AG04449 (cell line): ENCODE data around the gene HSPA12B.

Experiments used
- CTCF ChIA-PET: fragments of 350-600 bp; formaldehyde crosslinking; extraction: SDS; loops from one replicate; lab custom pipeline; 2021; ENCODE audit warnings: antibody characterized with exemption; lab: Yijun Ruan, JAX
- POLR2A ChIA-PET: fragments of 400-600, 350-600 bp; formaldehyde crosslinking; extraction: SDS; loops from one replicate; lab custom pipeline; 2020; ENCODE audit warnings: antibody characterized with exemption, inconsistent platforms; lab: Yijun Ruan, JAX
- DNase-seq: peaks from one replicate; pipeline ENCODE4 v3.0.0-alpha.2; 2010; ENCODE audit warnings: low read depth, low spot score
- H3K4me3 ChIP-seq: 2 replicates; pipeline ENCODE4 v1.5.1; 2011; ENCODE audit warnings: low read depth, mild to moderate bottlenecking, control low read depth, low read length
- CTCF ChIP-seq: IDR thresholded peaks from one replicate; pipeline ENCODE4 v1.5.1; 2011; ENCODE audit warnings: mild to moderate bottlenecking, moderate library complexity, low read length, control low read depth, inconsistent platforms; ENCODE audit not compliant: insufficient read depth; ENCODE audit errors: missing control alignments

The HSPA12B gene

GRCh38 chr20:3728354-3728753 lies 4.1 kb upstream of the HSPA12B start:
- DNase-seq = no peak
- CTCF ChIA-PET = interaction anchor here (0.6 to 7.2 kb wide), 8 partner anchors 10 to 73 kb away, joined by 3 to 41 read pairs (median 4); no protein-coding TSS in a partner anchor
- H3K4me3 ChIP-seq = no peak overlapping the region
- POLR2A ChIA-PET = no interaction called here
- no peak for TF ChIP-seq CTCF

- TF ChIP-seq CTCF = no peak
- CTCF ChIA-PET = interaction anchor here (1.0 to 7.2 kb wide), 6 partner anchors 12 to 126 kb away, joined by 3 to 41 read pairs (median 4); no protein-coding TSS in a partner anchor
Observed at GRCh38 chr20:3728876-3729275, 3.6 kb upstream of the HSPA12B start.

DNA sequence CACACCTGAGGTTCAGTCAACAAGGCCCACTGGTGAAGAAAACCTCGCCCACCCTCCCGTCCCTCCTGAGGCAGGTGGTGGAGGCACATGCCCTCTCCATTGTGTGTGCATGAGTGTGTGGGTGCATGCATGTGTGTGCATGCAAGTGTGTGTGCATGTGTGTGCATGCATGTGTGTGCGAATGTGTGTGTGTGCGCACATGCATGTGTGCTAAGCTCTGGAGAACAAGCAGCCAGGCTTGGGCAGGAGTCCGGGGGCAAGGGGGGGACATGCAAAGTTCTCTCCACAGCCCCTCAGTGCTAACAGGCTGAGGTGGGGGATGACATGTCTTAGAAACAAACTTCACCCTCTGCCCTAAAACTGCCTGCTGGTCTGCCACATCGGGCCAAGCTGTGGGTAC lies 3.1 kb upstream of the HSPA12B start:
- DNase-seq = no peak
- POLR2A ChIA-PET = no interaction called here
- no peak for TF ChIP-seq CTCF
- CTCF ChIA-PET = interaction anchor here (1.0 to 7.2 kb wide), 6 partner anchors 13 to 126 kb away, joined by 3 to 41 read pairs (median 4); no protein-coding TSS in a partner anchor
- no peak overlapping the region for H3K4me3 ChIP-seq

More at GRCh38 chr20:3728876-3729275, 3.6 kb upstream of the HSPA12B start:
- H3K4me3 ChIP-seq = no peak overlapping the region
- no peak for DNase-seq
- POLR2A ChIA-PET = no interaction called here

DNA sequence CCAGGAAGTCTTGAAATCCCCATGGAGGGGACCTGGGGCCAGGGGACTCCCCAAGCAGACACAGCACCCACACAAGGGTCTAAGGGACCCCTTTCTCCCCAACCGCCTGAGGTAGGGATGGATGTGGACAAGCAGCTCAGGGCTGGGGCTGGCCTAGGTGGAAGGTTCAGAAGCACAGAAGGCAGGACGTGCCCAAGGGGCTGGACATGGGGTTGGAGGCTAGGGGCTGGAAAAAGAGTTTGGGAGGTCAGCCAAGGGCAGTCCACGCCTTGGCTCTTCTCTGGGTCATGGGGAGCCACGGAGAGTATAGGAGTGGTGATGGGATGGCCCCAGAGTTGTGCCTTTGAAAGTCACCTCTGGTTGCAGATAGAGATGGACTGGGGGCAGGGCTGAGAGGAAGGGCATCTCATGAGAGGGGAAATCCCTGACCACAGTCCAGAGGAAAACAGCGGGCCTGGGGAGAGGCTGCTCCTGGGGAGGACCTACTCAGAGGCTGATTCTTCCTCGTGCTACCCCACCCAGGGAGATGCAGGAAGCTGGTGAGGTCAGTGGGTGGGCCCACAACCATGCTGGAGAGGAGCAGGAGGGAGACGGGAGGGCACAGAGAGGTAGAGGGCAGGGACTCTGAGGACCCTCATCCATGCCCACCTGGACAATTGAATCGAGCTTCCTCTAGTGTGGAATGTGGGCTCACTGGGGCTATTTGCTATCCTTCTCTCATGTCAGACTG lies 2.5 kb upstream of the HSPA12B start:
- DNase-seq = no peak
- no peak overlapping the region for H3K4me3 ChIP-seq
- ChIA-PET POLR2A (no interaction called here), CTCF (interaction anchor here (1.0 to 7.2 kb wide), 4 partner anchors 20 to 125 kb away, joined by 3 to 41 read pairs (median 4); no protein-coding TSS in a partner anchor)
- TF ChIP-seq CTCF = no peak

GRCh38 chr20:3730803-3731672 lies 1.4 kb upstream of the HSPA12B start:
- TF ChIP-seq CTCF = no peak
- no peak overlapping the region for H3K4me3 ChIP-seq
- no peak for DNase-seq
- POLR2A ChIA-PET = interaction anchor here (0.7 kb wide), 1 partner anchor 37 kb away, joined by 3 read pairs; no protein-coding TSS in a partner anchor
- CTCF ChIA-PET = interaction anchor here (0.8 to 7.2 kb wide), 2 partner anchors 9 to 21 kb away, joined by 3 to 41 read pairs; no protein-coding TSS in a partner anchor
